Measurements from ENCODE around the gene LGMN.
A peak's percentile ranks its signal among the peaks of the same experiment; 100 is the strongest.

LGMN gene

GRCh38 chr14:92726933-92727262, 21.5 kb downstream of the LGMN start:
- ATAC-seq (ENCODE audit: low read depth): no peak
- TF ChIP-seq, protein P1, sequence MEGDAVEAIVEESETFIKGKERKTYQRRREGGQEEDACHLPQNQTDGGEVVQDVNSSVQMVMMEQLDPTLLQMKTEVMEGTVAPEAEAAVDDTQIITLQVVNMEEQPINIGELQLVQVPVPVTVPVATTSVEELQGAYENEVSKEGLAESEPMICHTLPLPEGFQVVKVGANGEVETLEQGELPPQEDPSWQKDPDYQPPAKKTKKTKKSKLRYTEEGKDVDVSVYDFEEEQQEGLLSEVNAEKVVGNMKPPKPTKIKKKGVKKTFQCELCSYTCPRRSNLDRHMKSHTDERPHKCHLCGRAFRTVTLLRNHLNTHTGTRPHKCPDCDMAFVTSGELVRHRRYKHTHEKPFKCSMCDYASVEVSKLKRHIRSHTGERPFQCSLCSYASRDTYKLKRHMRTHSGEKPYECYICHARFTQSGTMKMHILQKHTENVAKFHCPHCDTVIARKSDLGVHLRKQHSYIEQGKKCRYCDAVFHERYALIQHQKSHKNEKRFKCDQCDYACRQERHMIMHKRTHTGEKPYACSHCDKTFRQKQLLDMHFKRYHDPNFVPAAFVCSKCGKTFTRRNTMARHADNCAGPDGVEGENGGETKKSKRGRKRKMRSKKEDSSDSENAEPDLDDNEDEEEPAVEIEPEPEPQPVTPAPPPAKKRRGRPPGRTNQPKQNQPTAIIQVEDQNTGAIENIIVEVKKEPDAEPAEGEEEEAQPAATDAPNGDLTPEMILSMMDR (IDR thresholded peaks at IDR 0.05; ENCODE audit: poor library complexity, severe bottlenecking): no peak
- Histone ChIP-seq H3K27ac (ENCODE audit: poor library complexity, severe bottlenecking) (peak overlapping the region; percentile 58), H3K4me3 (ENCODE audit: severe bottlenecking) (no peak overlapping the region), H3K4me1 (ENCODE audit: insufficient read depth, poor library complexity, severe bottlenecking) (peaks cover 20% of the 10 kb centered on the region), H3K36me3 (ENCODE audit: low read depth) (peaks cover 8% of the 10 kb centered on the region), H3K9me3 (ENCODE audit: severe bottlenecking) (no peaks in the 10 kb centered on the region), H3K27me3 (ENCODE audit: insufficient read depth, poor library complexity, severe bottlenecking) (no peaks in the 10 kb centered on the region)
- DNase-seq (ENCODE audit: low spot score): no peak

DNA sequence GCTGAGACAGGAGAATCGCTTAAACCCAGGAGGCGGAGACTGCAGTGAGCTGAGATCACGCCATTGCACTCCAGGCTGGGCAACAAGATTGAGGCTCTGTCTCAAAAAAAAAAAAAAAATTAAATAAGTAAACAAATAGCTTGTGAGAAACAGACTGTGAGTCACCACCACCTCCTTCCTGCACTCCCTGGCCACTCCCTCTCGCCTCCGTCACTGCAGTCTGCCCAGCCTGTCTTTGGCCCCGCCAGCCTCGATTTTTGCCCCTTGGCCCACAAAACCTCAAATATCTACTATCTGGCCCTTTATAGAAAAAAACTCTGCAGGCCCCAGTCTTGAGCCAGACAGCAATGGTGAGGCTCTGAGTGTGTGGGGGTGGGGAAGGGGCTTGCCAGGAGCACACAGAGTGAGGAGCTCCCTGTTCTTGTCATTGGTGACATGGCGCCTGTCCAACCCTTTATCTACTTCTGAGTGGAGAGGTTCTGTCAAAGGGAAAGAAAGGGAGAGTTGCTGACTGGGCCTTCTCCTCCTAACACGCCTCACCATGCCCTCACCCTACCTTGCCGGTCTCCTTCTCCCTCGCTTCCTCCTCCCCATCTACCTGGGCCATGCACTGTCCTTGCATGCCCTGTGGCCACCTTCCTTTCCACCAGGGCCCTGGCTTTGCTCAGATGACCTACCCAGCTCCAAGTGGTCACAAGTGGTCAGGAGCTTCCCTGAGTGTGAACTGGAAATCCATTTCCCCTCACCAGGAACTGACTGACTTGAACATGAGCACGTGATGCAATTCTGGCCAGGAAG, 22.1 kb downstream of the LGMN start:
- H3K4me3 ChIP-seq (ENCODE audit: severe bottlenecking): no peak overlapping the region
- H3K36me3 ChIP-seq (ENCODE audit: low read depth): peaks cover 2% of the 10 kb centered on the region
- peak; percentile 77 for ATAC-seq (ENCODE audit: low read depth)
- H3K27ac ChIP-seq (ENCODE audit: poor library complexity, severe bottlenecking): peak overlapping the region; percentile 58
- peaks cover 20% of the 10 kb centered on the region for H3K4me1 ChIP-seq (ENCODE audit: insufficient read depth, poor library complexity, severe bottlenecking)
- TF ChIP-seq, protein P1 (IDR thresholded peaks at IDR 0.05; ENCODE audit: poor library complexity, severe bottlenecking): no peak
- peak; percentile 95 for DNase-seq (ENCODE audit: low spot score)
- no peaks in the 10 kb centered on the region for H3K27me3 ChIP-seq (ENCODE audit: insufficient read depth, poor library complexity, severe bottlenecking)
- no peaks in the 10 kb centered on the region for H3K9me3 ChIP-seq (ENCODE audit: severe bottlenecking)

DNA sequence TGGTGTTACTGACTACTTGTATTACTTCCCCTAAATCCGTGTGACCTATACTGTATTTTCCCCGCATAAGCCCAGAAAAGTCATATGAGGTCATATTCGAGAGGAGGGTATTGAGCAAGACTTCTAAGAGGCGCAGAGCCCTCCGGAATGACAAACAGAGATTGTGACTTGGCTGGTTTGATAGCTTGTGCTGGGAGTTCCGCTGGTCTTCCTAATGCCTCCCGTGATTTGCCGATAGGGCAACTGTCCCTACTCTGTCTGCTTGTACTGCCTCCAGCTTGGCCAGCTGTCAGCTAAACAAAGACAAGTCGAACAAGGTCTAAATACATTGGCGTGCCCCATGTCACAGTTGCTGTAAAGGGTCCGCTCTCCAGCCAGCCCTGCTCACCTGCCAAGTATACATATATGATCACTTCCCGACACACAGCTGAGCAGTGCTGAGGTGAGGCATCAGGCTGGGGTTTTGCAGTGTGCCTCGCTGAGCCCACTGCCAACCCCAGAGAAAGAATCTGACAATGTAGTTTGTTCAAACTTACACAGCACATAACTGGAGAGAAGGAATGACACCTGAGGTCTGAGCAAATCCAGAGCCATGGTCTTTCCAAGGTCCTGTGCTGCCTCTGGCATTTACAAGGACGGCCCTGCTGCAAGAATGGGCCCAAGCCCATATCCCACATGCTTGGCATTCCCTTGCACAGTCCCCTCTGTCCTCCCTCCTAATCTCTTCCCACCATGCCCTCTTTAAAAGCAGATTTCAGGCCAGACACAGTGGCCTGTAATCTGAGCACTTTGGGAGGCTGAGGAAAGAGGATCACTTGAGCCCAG, 23.7 kb downstream of the LGMN start:
- no peaks in the 10 kb centered on the region for H3K27me3 ChIP-seq (ENCODE audit: insufficient read depth, poor library complexity, severe bottlenecking)
- ATAC-seq (ENCODE audit: low read depth): no peak
- peaks cover 14% of the 10 kb centered on the region for H3K4me1 ChIP-seq (ENCODE audit: insufficient read depth, poor library complexity, severe bottlenecking)
- TF ChIP-seq, protein P1 (IDR thresholded peaks at IDR 0.05; ENCODE audit: poor library complexity, severe bottlenecking): no peak
- DNase-seq (ENCODE audit: low spot score): no peak
- H3K4me3 ChIP-seq (ENCODE audit: severe bottlenecking): no peak overlapping the region
- no peaks in the 10 kb centered on the region for H3K9me3 ChIP-seq (ENCODE audit: severe bottlenecking)
- no peak overlapping the region for H3K27ac ChIP-seq (ENCODE audit: poor library complexity, severe bottlenecking)
- no peaks in the 10 kb centered on the region for H3K36me3 ChIP-seq (ENCODE audit: low read depth)

DNA sequence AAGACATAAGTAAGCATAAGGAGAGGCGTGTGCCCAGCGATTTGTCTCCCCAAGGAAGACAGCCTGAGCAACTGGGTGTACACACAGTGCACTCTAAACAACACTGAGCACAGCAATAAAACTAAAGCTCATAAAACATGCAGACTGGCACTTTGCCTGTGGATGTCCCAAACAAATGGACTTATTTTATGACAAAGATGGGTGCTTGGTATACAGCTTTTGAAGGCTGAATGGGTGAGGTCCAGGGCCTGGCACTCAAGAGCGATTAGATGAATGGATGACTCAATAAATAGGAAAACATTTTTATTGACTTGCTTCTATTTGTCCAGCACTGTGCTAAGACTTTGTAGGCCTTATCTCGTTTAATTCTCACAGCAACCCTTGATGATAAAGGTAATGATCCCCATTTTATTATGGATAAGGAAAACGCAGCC, 28.5 kb downstream of the LGMN start:
- H3K9me3 ChIP-seq (ENCODE audit: severe bottlenecking): no peaks in the 10 kb centered on the region
- TF ChIP-seq, protein P1 (IDR thresholded peaks at IDR 0.05; ENCODE audit: poor library complexity, severe bottlenecking): no peak
- ATAC-seq (ENCODE audit: low read depth) (no peak; the same call in 2 of the 3 replicates), DNase-seq (ENCODE audit: low spot score) (no peak)
- H3K36me3 ChIP-seq (ENCODE audit: low read depth): no peaks in the 10 kb centered on the region
- H3K27ac ChIP-seq (ENCODE audit: poor library complexity, severe bottlenecking): no peak overlapping the region
- H3K4me1 ChIP-seq (ENCODE audit: insufficient read depth, poor library complexity, severe bottlenecking): no peaks in the 10 kb centered on the region
- H3K4me3 ChIP-seq (ENCODE audit: severe bottlenecking): no peak overlapping the region
- no peaks in the 10 kb centered on the region for H3K27me3 ChIP-seq (ENCODE audit: insufficient read depth, poor library complexity, severe bottlenecking)
